ENCODE measurements around the gene HOXB7. TPM values are rescaled to one million over a fixed set of nuclear protein-coding genes. Genes with fewer than 3 reads are reported as not detected.

Gene HOXB7
- polyA plus RNA-seq, 3 donors: not detected

- 85% methylated on average over 1 of the region's 2 CpGs for WGBS (ENCODE audit: insufficient coverage)
- H3K27ac Mint-ChIP-seq: no peak overlapping the region
Measured at GRCh38 chr17:48558831-48559121, 52.0 kb downstream of the HOXB7 start.

GRCh38 chr17:48558057-48558830 lies 52.6 kb downstream of the HOXB7 start:
- no peak overlapping the region for H3K9ac ChIP-seq (ENCODE audit: insufficient read depth, low read length, poor library complexity, severe bottlenecking)
- H3K4me1 ChIP-seq (ENCODE audit: control insufficient read depth in 1 of 2, insufficient read depth in 2 of 2, low read length in 2 of 2): peaks cover 3 to 8% of the 10 kb centered on the region in 2 donors
- DNase-seq: no peak
- Mint-ChIP-seq H3K27me3 (ENCODE audit: low read depth in 3 of 3) (peaks cover 58 to 73% (median 69%) of the 10 kb centered on the region in 3 donors), H3K36me3 (peaks cover 2 to 12% of the 10 kb centered on the region in 2 donors), H3K27ac (no peak overlapping the region), H3K4me1 (peaks cover 14% of the 10 kb centered on the region), H3K9me3 (peaks cover 0 to 11% (median 0%) of the 10 kb centered on the region in 7 donors), H3K4me3 (no peak overlapping the region)
- intact Hi-C loops (cut with micrococcal nuclease): no loop called here
- 94% methylated on average over 6 of the region's 13 CpGs for WGBS (ENCODE audit: insufficient coverage)
- H4K20me1 ChIP-seq (ENCODE audit: insufficient read depth, low read length): no peaks in the 10 kb centered on the region
- TF ChIP-seq CTCF (IDR thresholded peaks at IDR 0.05): no peak
- no peak overlapping the region for H2AFZ ChIP-seq (ENCODE audit: insufficient read depth, low read depth, low read length, poor library complexity, severe bottlenecking)
- H3K79me2 ChIP-seq (ENCODE audit: insufficient read depth, low read length): no peaks in the 10 kb centered on the region
- no peak overlapping the region for H3K27ac ChIP-seq (ENCODE audit: low read depth in 1 of 2, low read length in 2 of 2)
- H3K9me3 ChIP-seq (replicated peaks in 1 of 2; ENCODE audit: control insufficient read depth in 1 of 2, insufficient read depth in 1 of 2, low read length in 2 of 2): no peaks in the 10 kb centered on the region
- no peak overlapping the region for H3K4me2 ChIP-seq (replicated peaks; ENCODE audit: extremely low read depth, low read length, poor library complexity, severe bottlenecking)
- no peaks in the 10 kb centered on the region for H3K36me3 ChIP-seq (replicated peaks in 1 of 2; ENCODE audit: control insufficient read depth in 1 of 2, insufficient read depth in 2 of 2, low read length in 2 of 2)
- H3K27me3 ChIP-seq (ENCODE audit: control insufficient read depth in 2 of 2, insufficient read depth in 2 of 2, low read length in 2 of 2): peaks cover 19 to 58% of the 10 kb centered on the region in 2 donors
- no peak overlapping the region for H3K4me3 ChIP-seq (replicated peaks in 1 of 3; ENCODE audit: low read depth in 2 of 3, low read length in 3 of 3)

More at GRCh38 chr17:48558831-48559121, 52.0 kb downstream of the HOXB7 start:
- Histone ChIP-seq H3K36me3 (replicated peaks in 1 of 2; ENCODE audit: control insufficient read depth in 1 of 2, insufficient read depth in 2 of 2, low read length in 2 of 2) (no peaks in the 10 kb centered on the region), H3K4me1 (ENCODE audit: control insufficient read depth in 1 of 2, insufficient read depth in 2 of 2, low read length in 2 of 2) (peaks cover 3 to 8% of the 10 kb centered on the region in 2 donors), H3K27me3 (ENCODE audit: control insufficient read depth in 2 of 2, insufficient read depth in 2 of 2, low read length in 2 of 2) (peaks cover 19 to 62% of the 10 kb centered on the region in 2 donors), H3K79me2 (ENCODE audit: insufficient read depth, low read length) (no peaks in the 10 kb centered on the region), H3K9me3 (replicated peaks in 1 of 2; ENCODE audit: control insufficient read depth in 1 of 2, insufficient read depth in 1 of 2, low read length in 2 of 2) (no peaks in the 10 kb centered on the region), H2AFZ (ENCODE audit: insufficient read depth, low read depth, low read length, poor library complexity, severe bottlenecking) (no peak overlapping the region), H4K20me1 (ENCODE audit: insufficient read depth, low read length) (no peaks in the 10 kb centered on the region), H3K4me3 (replicated peaks in 1 of 3; ENCODE audit: low read depth in 2 of 3, low read length in 3 of 3) (no peak overlapping the region), H3K4me2 (replicated peaks; ENCODE audit: extremely low read depth, low read length, poor library complexity, severe bottlenecking) (no peak overlapping the region), H3K27ac (ENCODE audit: low read depth in 1 of 2, low read length in 2 of 2) (no peak overlapping the region), H3K9ac (ENCODE audit: insufficient read depth, low read length, poor library complexity, severe bottlenecking) (no peak overlapping the region)
- Mint-ChIP-seq H3K27me3 (ENCODE audit: low read depth in 3 of 3) (peaks cover 58 to 74% (median 70%) of the 10 kb centered on the region in 3 donors), H3K9me3 (peaks cover 0 to 13% (median under 1%) of the 10 kb centered on the region in 7 donors), H3K4me1 (peaks cover 14% of the 10 kb centered on the region), H3K4me3 (no peak overlapping the region), H3K36me3 (peaks cover 2 to 12% of the 10 kb centered on the region in 2 donors)
- DNase-seq: no peak
- intact Hi-C loops (cut with micrococcal nuclease): no loop called here
- TF ChIP-seq CTCF (IDR thresholded peaks at IDR 0.05): no peak

Small RNA genes within 50 kb of the gene (small RNA-seq; reads per million reads assigned to genes)
- not detected for gene MIR196A1 (ENCODE audit: insufficient read length, low read depth)

Other genes starting within 250 kb of the HOXB7 start
- 1 to 10 TPM in 1 of 3 donors, under 1 TPM in 2; 0.13 to 1.0 (median 0.52) TPM for gene SKAP1, start 180.8 kb downstream of the HOXB7 start, polyA plus RNA-seq
- gene HOXB1, start 80.0 kb downstream of the HOXB7 start, polyA plus RNA-seq: not detected
- 1 to 10 TPM; 1.6 to 3.8 (median 3.3) TPM for gene HOXB2, start 65.9 kb downstream of the HOXB7 start, polyA plus RNA-seq
- under 1 TPM in 1 of 3 donors, not detected in 2; 0.16 TPM for gene HOXB4, start 32.7 kb downstream of the HOXB7 start, polyA plus RNA-seq
- under 1 TPM in 1 of 3 donors, not detected in 2; 0.56 TPM for gene HOXB3, start 20.8 kb downstream of the HOXB7 start, polyA plus RNA-seq
- not detected for gene HOXB5, start 17.2 kb downstream of the HOXB7 start, polyA plus RNA-seq
- gene HOXB6, start 6.0 kb downstream of the HOXB7 start, polyA plus RNA-seq: not detected
- gene HOXB8, start 4.3 kb upstream of the HOXB7 start, polyA plus RNA-seq: not detected
- not detected for gene HOXB9, start 15.3 kb upstream of the HOXB7 start, polyA plus RNA-seq
- not detected for gene PRAC1, start 111.5 kb upstream of the HOXB7 start, polyA plus RNA-seq
- gene PRAC2, start 112.2 kb upstream of the HOXB7 start, polyA plus RNA-seq: not detected
- gene HOXB13, start 117.7 kb upstream of the HOXB7 start, polyA plus RNA-seq: not detected
- gene TTLL6, start 206.2 kb upstream of the HOXB7 start, polyA plus RNA-seq: not detected
- 100 to 1,000 TPM in 2 of 3 donors, 10 to 100 TPM in 1; 87.5 to 280 (median 214) TPM for gene CALCOCO2, start 220.0 kb upstream of the HOXB7 start, polyA plus RNA-seq

Measured in CD14-positive monocyte (primary cell).